ENCODE measurements around the gene PARD3.

PARD3 gene

DNA sequence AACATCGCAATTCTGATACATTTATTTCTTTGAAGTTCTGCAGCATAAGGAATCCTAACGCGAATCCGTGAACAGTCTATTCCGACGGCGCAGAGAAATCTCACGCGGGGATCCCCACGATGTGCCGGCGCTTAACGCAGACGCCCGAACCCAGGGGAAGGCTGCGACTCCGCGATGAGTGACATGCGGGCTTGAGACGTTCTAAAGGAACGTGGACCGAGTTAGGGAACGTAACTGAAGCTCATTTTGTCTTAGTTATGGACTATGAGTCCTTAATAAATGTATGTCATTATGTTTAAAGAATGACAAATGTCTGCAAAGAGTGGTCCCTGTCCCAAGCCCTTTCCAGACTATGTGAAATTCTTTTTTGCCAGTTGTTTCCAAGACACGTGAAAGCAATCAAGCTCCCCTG is 995 bp upstream of the PARD3 start:
- DNase-seq (ENCODE audit: low read depth): no peak
- TF ChIP-seq, protein P1, sequence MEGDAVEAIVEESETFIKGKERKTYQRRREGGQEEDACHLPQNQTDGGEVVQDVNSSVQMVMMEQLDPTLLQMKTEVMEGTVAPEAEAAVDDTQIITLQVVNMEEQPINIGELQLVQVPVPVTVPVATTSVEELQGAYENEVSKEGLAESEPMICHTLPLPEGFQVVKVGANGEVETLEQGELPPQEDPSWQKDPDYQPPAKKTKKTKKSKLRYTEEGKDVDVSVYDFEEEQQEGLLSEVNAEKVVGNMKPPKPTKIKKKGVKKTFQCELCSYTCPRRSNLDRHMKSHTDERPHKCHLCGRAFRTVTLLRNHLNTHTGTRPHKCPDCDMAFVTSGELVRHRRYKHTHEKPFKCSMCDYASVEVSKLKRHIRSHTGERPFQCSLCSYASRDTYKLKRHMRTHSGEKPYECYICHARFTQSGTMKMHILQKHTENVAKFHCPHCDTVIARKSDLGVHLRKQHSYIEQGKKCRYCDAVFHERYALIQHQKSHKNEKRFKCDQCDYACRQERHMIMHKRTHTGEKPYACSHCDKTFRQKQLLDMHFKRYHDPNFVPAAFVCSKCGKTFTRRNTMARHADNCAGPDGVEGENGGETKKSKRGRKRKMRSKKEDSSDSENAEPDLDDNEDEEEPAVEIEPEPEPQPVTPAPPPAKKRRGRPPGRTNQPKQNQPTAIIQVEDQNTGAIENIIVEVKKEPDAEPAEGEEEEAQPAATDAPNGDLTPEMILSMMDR (IDR thresholded peaks at IDR 0.05; ENCODE audit: control insufficient read depth, extremely low read depth, insufficient read depth): no peak
- peak overlapping the region; percentile 53 for H3K4me3 ChIP-seq (ENCODE audit: low read depth, low read length)

DNA sequence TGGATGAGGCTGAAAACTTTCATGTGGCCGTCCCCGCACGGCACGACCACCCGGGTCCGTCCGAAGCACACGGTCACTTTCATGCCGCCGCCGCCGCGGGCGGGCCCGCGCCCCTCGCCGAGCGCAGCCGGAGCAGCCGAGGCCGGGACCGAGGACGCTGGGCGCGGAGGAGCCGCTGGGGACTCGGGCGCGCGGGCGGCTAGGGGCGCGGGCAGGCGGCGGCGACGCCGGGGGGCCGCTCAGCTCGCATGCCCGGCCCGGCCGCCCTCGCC is 247 bp downstream of the PARD3 start:
- H3K4me3 ChIP-seq (ENCODE audit: low read depth, low read length): peak overlapping the region; percentile 81
- TF ChIP-seq, protein P1 (IDR thresholded peaks at IDR 0.05; ENCODE audit: control insufficient read depth, extremely low read depth, insufficient read depth): no peak
- no peak for DNase-seq (ENCODE audit: low read depth)

DNA sequence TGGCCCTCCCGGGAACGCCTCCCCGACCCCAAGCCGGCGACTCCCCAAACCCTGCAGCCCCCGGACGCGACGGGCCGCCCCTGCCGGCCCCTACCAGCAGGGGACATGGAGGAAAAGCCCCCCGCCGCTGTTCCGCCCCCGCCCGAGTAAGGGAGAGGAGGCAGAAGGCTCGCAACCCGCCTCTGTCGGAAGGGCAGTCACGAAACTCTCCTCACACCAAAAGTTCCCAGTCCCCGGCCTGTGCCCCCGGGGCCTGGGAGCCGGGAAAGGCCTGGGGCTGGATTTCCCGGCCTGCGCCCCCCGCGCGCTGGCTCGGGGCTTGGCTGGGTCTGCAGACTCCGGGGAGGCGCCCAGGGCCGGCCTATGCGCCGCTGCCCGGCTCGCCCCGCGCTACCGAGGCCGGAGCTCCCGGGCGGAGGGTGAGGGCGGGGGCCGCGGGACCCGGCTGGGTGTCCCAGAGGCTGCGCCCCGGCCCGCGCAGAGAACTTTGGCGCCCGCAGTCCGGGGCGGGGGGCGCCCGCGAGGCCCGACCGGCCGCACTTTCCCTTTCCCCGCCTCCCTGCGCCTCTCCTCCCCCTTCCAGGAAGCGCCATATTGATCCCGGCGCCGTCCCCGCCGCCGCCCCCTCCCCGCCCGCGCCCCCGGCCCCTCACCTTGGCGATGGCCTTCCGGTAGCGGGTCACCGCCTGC is 728 bp downstream of the PARD3 start:
- no peak for DNase-seq (ENCODE audit: low read depth)
- TF ChIP-seq, protein P1 (IDR thresholded peaks at IDR 0.05; ENCODE audit: control insufficient read depth, extremely low read depth, insufficient read depth): 0 out of 2 replicates have a peak, but pooled peaks have one; percentile 7
- peak overlapping the region; percentile 81 for H3K4me3 ChIP-seq (ENCODE audit: low read depth, low read length)

DNA sequence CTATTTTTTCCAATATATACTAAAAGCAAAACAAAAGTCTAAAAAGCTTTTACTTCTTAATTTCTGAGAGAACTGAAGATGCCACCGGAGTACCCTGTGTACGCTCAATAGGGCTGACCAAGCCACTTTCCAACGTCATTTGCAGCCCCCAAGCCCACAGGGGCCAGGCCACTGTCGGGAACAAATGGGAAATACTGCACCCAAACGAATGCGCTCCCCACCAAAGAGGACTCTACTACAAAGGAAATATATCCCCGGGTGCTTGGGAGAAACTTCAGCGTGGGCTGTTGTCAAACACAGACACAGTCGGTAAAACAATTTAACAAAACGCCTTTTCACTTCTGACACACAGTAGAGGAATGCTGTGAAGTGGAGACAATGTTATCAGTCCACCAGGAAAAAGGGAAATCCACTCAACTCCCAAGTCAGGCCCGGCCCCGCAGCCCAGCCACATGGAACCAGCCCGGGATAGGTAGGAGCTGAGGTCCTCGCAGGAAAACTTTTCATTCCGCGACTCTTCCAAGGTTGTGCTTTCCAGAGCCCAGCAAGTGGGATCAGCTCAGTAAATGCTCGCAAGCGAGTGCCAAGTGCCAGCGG is 1.4 kb downstream of the PARD3 start:
- H3K4me3 ChIP-seq (ENCODE audit: low read depth, low read length): peak overlapping the region; percentile 81
- TF ChIP-seq, protein P1 (IDR thresholded peaks at IDR 0.05; ENCODE audit: control insufficient read depth, extremely low read depth, insufficient read depth): no peak
- no peak for DNase-seq (ENCODE audit: low read depth)

DNA sequence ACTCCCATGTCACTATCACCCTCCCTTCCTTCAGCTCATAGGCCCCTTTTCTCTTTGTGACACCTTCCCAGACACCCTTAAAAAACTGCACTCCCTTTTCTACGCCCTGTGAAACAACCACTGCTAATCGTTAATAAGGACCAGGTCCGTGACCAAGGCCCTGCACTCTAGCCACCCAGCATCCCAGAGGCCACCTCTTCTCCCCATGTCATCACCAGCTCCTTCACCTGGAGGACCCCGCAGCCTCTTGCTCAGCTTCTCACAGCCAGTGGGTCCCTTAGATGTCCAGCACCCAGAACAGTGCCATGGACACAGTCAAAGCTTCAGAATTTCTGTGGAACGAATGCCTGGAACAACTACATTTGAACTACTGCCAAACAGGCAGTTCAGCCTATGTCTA is 2.3 kb downstream of the PARD3 start:
- TF ChIP-seq, protein P1 (IDR thresholded peaks at IDR 0.05; ENCODE audit: control insufficient read depth, extremely low read depth, insufficient read depth): no peak
- DNase-seq (ENCODE audit: low read depth): no peak
- H3K4me3 ChIP-seq (ENCODE audit: low read depth, low read length): no peak overlapping the region; the same call in 1 of the 2 replicates

DNA sequence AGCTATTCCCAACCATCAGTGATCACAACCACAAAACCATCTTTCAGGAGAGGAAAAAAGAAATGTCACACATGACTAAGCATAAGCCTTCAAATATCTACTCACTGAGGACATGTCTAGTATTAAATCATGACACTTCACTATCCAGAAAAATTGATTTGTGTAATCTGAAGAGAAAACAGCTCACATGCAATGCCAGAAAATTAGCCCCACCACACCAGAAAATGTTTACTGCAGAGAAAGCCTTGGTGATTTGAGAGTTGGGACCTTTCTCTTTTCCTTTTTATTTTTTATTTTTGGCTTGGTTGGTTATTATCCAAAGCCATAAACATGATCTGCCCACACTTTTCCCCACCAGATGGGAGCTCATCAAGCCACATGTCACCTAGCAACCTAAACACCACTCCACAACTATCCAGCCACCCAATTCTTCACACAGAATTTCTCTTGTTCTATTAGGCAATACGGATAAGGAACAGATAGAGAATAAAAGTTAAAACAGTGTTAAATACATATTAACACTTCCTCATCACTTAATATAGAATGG is 3.1 kb downstream of the PARD3 start:
- H3K4me3 ChIP-seq (ENCODE audit: low read depth, low read length): no peak overlapping the region
- TF ChIP-seq, protein P1 (IDR thresholded peaks at IDR 0.05; ENCODE audit: control insufficient read depth, extremely low read depth, insufficient read depth): no peak
- no peak for DNase-seq (ENCODE audit: low read depth)
